SK-N-MC (cell line): ENCODE data around the gene KCNH5.

Experiments
- EZH2 ChIP-seq: fragments of 200-600 bp; sonication (generic); IDR thresholded peaks from one replicate; pipeline ENCODE4 v1.6.1; 2017; ENCODE audit warnings: antibody characterized with exemption
- POLR2AphosphoS5 ChIP-seq: IDR thresholded peaks from 2 replicates; pipeline ENCODE4 v1.6.1; 2012; ENCODE audit warnings: mild to moderate bottlenecking, low read depth, low read length, borderline replicate concordance

GRCh38 chr14:62768753-62769152, 276.5 kb downstream of the KCNH5 start:
- TF ChIP-seq EZH2 (no peak), POLR2AphosphoS5 (no peak)
